ENCODE results near the gene NETO1.

NETO1 gene

DNA sequence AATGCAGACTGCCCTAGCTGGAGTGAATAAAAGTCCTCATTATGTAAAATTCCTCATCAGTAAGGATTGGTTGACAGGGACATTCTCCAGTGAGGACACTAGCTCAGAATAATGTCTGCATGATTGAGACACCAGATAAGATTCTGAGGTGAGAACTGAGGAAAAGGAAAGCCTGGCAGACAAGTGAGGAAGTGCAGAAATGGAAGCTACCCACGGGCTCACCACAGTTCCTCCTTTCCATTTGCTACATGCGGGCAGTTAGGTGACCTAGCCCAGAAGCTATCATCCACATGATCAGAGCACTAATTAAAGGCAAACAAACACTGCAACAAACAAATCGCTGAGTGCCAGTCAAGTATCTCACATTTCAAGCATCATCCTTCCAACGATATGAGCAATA lies 27.7 kb downstream of the NETO1 start:
- DNase-seq = no peak

DNA sequence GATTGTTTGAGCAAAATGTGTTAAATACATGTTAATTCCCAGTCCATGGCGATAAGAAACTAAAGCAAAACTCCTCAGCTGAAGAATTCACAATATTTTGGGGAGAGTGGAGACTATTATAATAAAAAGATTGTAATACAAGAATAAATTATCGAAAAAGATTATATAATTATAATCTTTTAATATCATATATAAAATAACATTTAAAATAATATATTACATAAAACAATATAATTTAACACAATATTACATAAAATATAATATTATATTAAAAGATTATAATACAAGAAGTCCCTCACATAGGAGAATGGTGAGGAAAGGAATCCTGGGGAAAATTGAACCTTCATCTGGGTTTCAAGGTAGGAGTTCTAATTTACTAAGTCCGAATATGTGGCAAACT lies 33.1 kb downstream of the NETO1 start:
- no peak for DNase-seq

DNA sequence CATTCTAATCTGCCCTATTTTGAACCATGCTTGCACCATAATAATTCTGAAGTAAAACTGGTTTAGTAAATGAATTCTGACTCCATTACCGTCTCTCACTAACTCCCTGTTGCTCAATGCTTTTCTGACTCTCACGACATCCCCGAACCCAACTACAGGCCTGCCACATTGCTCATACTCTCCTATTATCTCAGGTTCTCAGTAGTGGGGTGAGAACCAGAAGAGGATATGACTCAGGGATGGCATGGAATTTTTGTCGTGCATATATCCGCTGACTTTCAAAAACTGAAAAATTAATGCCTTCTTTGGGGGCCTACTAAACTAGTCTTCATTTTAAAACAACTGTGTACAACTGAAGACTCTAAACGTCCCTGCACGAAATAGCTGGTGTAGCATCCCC lies 34.3 kb downstream of the NETO1 start:
- DNase-seq = no peak

DNA sequence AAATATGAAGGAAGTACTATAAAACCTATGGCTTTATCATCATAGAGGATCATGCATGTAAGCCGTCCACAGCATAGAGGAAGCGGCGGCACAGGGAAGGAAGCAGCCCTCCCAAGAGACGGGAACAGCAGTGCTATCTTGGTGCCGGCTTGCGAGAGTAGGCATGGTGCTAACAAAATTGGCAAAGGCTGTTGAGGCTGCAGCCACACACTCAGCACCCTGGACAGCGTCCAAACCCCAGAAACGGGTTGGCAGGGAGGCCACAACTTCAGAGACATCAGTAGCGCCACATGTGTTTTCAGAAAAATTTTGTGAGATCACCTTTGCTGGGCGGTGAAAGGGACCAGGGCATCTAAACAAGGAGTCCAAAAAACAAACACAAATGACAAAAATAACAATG lies 37.7 kb downstream of the NETO1 start:
- DNase-seq = no peak

DNA sequence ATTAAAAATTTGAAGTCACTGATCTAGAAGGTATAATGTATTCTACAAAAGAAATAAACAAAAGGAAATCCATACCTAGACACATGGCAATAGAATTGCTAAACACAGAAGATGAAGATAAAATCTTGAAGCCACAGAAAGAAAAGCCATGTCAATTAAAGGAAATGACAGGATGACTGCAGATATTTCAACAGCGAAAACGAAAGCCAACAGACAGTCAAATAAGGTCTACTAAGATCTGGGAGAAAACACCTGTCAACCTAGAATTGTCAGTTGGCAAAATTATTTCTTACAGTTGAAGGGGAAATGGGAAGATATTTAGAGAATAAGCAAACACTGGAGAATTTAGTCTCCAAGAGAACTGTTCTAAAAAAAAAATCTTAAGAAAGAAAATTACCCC lies 39.2 kb downstream of the NETO1 start:
- no peak for DNase-seq

DNA sequence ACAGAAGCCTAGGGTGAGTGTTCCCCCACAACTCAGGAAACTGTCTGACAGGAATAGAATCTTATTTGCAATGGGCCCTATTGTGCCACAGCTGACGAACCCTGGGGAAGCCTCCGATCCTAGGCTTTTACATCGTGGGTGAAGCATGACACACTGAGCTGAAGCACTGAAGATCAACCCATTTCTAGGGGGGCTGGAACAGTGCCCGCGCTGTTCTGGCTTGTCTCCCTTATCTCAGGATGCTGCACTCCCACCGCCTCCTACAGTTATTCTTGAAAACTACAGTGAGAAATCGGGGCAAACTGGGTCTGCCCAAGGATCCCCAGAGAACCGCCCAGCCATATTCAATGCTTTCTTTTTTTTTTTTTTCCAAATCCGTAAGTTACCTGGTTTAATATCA lies 41.1 kb downstream of the NETO1 start:
- no peak for DNase-seq

DNA sequence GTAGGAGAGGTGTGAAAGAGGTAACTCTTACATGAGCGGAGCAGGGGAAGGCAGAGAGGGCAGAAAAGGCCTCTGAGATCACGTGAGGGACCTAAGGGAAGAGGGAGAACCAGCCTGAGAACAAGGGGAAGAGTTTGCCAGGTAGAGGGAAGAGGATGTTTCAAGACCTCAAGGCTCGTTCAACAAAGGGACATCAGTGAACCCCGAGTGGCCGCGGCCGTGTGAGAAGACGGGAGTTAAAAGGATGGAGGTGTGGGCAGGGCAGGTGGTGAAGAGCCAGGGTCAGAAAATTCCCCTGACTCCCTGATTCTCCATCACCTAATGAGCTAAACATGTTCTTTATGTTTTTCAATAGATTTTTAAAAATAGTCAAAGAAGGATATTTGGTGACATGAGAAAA lies 44.4 kb downstream of the NETO1 start:
- DNase-seq = no peak

DNA sequence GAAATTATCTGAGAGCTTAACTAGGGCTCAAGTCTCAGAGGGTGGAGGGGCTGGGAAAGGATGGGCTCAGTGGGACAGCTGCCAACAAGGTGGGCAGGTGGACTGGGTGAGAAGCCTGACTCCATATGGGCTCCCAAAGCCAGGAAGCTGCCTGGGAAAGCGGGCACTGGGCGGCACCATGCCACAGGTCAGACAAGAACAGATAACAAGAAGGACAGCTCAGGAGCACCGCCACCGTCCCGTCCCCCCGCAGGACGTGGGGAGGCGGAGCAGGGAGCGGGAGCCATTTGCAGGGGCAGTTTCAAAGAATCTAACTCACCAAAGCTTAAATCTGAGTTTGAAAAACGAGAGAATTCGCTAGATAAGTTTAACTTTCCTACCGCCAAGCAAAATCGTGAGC lies 45.6 kb downstream of the NETO1 start:
- DNase-seq = no peak

DNA sequence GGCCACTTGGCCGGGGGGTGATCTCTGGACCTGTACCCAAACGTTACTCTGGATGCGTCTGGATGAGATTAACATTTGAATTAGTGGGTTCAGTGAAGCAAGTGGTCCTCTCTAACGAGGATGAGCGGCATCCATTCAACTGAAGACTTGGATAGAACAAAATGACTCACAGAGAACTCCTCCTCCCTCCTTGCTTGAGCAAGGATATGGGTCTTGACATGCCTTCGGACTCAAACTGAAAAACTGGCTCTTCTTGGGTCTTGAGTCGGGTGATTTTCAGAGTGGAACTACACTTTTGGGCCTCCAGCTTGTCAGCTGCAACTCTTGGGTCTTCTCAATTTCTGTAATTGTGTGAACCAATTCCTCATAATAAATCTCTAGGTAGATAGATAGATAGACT lies 47.2 kb downstream of the NETO1 start:
- DNase-seq = no peak

DNA sequence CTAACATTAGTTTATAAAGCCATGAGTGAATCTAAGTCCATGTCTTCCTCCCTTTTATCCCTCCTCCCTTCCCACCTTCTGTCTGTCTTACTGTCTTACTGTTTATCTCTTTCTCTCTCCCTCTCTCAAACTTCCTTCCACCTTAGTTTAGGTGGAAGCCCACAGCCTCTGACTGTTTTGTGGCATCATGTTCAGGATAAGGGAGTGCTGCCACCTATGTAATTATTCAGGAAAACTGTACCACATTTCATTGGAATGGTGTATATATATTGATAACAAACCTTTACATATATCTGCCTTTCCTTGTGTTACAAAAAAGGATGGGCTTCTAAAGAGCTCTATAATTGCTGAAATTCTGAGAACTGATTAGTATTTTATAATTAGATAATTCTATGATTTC lies 48.7 kb downstream of the NETO1 start:
- DNase-seq = no peak

DNA sequence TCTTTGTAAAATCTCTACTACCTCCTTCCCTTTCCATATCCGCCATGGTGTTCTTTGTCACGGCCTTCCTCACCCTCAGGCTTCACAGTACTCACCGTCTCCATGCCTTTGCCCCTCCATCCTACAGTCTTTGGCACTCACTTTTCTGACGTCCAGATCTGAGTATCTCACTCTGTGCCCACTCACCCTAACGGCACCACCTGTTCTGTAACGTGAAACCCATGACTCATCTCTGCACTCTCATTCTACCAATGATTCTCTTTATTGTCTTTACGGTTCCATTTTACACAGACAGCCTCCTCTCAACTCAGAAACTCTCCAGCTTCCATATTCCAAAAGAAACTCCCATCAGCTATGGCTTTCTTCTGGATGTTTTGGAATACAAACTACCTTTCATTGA lies 56.7 kb downstream of the NETO1 start:
- DNase-seq = no peak

DNA sequence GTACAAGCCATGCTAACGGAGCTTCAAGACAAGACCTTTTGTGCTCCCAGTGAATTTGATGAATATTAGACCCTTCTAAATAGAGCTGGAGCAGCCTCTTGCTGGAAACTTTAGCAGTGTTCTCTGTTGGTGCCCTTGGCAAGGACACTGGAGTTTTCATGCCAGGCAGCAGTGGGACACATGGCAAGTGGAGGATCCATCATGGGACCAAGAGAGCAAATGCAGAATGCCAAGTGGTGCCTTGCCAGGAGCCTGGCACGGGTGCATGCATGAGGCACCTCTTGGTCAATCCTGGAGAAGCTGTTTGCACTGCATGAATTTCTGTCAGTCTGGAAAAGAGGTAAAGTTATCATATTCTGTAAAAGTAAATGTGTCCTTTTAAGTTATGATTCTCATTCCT lies 59.1 kb downstream of the NETO1 start:
- DNase-seq = no peak

DNA sequence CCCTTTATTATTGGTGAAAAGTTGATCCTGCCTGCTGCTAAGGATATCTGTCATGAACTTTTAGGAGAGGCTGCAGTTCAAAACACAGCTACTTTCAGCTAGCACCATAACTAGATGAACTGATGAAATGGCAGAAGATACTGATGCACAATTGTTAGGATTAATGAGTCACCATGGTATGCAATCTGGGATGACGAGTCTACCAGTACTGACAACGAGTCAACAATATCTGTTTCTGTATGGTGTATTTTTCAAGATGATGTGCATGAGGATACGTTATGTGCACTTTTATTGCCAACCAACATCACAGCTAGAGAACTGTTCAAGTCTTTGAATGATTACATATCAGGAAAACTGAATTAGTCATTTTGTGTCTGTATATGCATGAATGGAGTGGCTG lies 68.7 kb downstream of the NETO1 start:
- no peak for DNase-seq

DNA sequence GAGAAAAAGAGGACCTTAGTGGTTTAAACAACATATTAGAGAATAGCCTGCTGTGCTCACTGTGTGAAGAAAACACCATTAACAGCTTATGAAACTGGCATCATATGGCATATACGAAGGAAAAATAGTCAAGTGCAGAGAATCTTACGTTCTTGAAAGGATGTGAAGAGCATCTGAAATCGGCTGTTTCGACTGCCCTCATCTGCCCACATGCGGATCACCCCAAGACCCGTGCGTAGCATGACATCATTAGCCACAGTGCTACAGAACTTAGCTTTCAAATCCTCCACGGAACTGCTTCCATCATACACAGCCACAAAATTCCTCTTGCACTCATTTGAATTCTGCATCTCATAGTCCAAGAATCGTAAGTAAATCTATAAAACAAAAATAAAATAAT lies 84.3 kb downstream of the NETO1 start:
- no peak for DNase-seq

DNA sequence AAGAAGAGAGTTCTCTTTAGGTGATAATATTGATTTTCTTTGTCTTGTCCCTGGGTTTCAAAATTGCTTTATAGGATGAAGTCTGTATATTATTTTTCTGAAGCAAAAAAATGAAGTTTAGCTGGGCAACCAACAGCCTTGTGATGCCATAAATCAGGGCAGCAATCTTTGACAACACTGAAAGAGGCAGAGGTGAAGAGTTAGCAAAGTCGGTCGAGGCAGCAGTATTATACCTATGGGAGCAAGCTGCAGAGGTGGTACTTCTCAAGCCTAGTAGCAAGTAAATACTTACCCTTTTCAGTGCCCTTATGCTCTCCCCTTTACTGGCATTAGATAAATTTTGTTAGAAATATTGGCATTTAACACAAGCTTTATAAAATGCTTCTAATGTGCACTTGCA lies 92.9 kb downstream of the NETO1 start:
- DNase-seq = no peak

DNA sequence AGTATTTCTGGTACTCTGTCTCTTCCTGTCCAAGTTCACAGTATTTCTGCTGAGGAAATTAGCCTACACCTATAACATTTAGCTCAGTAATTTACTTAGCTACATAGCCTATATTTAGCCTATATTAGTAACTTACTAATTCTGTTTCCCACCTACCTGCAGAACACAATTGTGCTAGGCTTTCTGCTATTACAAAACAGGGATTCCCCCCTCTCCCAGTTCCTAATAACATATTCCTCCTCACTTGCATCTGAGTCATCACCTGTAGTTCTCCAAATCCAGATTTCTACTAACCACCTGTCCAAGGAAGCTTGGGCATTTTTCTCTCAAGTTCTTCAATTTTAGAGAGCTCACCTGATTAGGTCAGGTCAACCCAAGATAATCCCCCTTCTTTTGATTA lies 94.9 kb downstream of the NETO1 start:
- DNase-seq = no peak

DNA sequence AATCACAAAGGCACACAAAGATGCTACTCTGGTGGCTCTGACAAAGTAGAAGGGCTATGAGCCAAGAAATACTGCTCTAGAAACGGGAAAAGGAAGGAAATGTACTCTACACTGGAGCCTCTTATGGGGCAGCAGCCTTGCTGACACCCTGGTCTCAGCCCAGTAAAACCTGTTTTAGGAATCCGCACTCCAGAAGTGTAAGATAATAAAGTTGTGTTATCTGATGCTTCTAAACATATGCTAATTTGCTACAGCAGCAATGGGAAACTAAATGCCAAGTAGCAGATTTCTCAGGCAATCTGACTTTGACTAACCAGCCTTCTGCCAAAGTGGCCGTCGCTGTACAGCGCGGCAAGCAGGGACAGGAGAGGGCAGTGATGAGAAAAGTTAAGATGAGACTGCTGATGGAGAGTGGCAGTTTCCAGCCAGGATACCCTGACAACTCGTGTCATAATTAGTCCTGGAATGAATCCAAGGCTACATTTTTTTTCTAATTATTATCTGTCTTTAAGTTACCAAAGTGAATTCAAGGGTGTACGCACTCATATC lies 99.0 kb downstream of the NETO1 start:
- no peak for DNase-seq

DNA sequence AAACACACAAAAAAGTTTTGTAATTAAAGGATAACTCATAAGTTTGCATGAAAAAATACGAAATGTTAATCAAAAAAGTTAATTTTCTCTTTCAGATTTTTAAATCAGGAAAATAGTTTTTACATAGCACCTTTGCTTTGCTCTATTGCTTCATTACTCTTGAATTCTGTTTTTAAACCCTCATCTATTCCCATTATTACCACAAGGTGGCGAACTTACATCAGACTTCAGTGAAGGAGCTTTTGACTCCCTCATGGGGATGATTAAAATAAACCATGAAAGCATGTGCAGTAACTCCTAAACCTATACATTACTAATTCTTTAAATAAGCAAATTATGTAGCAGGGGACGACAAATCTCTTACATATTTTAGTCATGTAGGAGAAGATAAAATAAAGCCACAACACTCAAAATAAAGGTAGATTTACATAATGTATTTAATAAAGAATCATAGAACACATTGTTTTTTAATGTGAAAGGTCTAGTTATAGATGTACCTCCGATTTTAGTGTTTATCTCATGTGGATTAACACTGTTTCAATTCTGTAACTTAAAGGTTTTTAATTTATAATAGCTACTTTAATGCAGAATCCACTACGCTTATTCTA lies 105.2 kb downstream of the NETO1 start:
- DNase-seq = peak; percentile 25

DNA sequence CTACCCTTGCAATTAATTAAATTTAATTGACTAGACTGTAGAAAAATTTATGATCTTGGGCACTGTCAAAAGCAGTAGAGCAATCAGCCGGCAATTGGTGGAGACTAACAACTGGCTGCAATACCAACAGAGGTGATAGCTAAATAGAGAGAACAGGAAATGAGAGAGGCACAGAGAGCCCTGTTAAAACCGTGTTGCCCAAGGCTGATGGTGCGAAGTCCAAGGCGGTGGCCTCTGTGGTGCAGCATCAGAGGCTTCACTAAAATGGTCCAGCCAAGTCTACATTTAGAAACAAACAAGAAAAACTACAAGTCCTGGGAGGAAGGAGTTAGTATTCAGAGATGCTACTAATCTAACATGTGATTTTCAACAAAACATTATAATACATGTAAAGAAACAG lies 115.6 kb downstream of the NETO1 start:
- no peak for DNase-seq

DNA sequence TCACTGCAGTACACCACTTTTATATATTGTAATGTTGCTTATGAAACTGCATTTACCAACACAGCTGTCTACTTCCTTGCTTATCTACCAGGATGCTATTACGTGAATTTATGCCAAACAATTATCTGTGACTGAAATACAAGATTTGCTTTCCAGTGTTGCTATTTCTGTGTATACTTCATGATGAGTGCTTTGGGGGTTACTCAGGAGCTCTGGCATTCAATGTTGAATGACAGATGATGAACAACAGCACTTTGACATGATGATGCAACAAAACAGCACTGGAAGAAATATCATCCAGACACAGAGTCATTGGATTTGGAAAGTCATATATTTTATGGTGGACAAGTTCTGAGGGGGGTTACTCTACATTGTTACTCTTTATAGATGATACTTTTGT lies 125.8 kb downstream of the NETO1 start:
- no peak for DNase-seq

DNA sequence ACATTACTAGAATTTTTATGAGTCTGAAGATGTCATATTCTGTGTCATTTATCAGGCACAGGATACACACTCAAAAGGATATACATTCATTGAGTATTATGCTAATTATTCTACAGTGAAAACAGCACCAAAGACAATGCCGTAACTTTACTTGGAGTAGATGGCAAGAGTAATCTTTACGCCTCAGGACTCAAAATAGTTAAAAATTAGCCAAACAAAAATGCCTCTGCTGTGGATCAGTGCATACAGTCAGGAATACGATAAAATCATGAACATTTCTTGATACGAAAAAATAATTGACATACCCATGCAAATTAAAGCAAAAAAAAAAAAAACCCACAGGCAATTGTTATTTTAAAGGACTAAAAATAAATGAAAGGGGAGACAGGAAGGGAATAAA lies 129.7 kb downstream of the NETO1 start:
- DNase-seq = no peak

DNA sequence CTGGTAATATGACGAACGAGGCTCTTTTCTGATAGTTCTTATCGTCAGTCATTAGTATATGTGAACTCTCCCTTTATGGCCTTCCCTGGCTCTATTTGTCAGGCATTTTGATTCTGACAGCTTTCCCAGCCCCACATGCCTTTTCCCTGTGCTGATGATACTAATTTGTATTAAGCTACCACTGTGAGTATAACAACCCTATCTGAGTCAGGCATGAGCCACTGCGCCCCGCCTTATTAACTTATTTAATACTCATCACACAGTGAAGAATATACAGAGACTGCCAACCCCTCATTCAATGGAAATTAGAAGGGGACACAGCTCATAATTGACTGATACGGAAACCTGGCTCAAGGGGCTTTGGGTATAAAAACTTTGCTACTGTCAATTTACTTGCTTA lies 140.0 kb downstream of the NETO1 start:
- DNase-seq = no peak

DNA sequence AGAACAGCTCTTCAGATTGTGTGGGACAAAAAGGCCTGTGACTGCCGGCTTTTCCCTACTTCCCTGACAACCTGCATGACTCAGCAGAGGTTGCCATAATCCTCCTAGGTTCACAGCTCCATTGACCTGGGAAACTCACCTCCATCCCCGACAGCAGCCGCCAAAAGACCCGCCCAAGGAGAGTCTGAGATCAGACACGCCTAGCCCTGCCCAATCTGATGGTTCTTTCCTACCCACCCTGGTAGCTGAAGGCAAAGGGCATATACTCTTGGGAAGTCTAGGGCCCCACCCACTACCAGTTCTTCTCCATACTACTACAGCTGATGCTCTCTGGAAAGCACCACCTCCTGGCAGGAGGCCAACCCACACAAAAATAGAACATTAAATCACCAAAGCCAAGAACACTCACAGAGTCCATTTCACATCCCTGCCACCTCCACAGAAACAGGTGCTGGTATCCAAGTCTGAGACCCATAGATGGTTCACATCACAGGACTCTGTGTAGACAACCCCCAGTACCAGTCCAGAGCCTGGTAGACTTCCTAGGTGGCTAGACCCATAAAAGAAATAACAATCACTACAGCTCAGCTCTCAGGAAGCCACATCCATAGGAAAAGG lies 140.6 kb downstream of the NETO1 start:
- DNase-seq = no peak

DNA sequence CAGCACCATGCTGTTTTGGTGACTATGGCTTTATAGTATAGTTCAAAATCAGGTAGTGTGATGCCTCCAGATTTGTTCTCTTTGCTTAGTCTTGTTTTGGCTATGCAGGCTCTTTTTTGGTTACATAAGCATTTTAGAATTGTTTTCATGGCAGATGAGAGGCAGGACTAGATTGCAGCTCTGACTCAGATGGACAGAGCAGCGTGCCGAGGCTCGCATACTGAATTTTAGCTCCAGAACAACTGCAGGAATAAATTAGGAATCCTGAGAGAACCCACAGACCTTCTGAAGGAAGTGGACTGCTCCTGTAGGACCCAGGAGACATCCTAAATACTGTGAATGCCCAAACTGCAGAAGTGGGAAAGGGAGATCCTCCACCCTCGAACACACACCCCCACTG lies 141.6 kb downstream of the NETO1 start:
- no peak for DNase-seq

DNA sequence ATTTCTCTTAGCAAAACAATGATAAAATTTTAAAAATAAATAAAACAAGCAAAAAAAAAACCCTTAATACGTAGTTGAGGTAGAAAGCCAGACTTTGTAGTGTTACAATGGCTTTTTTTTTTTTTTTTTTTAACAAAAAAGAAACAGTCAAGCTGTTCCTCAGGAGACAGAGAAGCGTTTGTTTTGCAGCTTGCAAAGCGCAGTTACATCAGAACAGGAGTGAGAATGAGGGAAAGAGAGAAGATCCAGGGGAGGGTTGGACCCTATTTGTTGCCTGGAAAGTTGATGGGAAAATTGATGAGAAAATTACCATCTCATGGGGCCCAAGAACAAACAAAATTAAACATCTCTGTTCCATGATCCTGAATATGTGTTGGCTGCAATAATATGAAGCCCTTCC lies 146.5 kb downstream of the NETO1 start:
- DNase-seq = no peak

Data from CD4-positive, alpha-beta T cell treated with Interleukin-17A for 1 hour (primary cell).